ENCODE results near the gene DCAF6. TPM values are rescaled to one million over a fixed set of nuclear protein-coding genes. Genes with fewer than 3 reads are reported as not detected.

The DCAF6 gene
- total and polyA plus RNA-seq, 3 donors from 2014 or later, result 160 to 199 (median 173) TPM

- DNase-seq, result no peak
- Histone ChIP-seq H3K4me1 (peaks cover 49% of the 10 kb centered on the region), H3K27me3 (no peaks in the 10 kb centered on the region), H3K4me3 (no peak overlapping the region), H3K9me3 (no peaks in the 10 kb centered on the region), H3K36me3 (ENCODE audit: low read depth, missing control alignments) (no peaks in the 10 kb centered on the region), H3K27ac (no peak overlapping the region)
- 94 to 97% methylated on average over 14 of the region's 14 CpGs for WGBS, 2 donors
- TF ChIP-seq POLR2A (IDR thresholded peaks at IDR 0.05), result no peak
- TF ChIP-seq CTCF (IDR thresholded peaks at IDR 0.05), result no peak
- intact Hi-C loops (cut with DNase I; ENCODE audit: low total_unique reads), result loop anchor here (10.0 kb wide), 1 partner anchor 46 kb away; the partner anchor contains the start of gene GPR161
These were observed 152.2 kb downstream of the DCAF6 start for GRCh38 chr1:168088511-168089325.

GRCh38 chr1:168089326-168089978 lies 153.0 kb downstream of the DCAF6 start:
- intact Hi-C loops (cut with DNase I; ENCODE audit: low total_unique reads), result loop anchor here (10.0 kb wide), 1 partner anchor 45 kb away; the partner anchor contains the start of gene GPR161
- Histone ChIP-seq H3K36me3 (ENCODE audit: low read depth, missing control alignments) (no peaks in the 10 kb centered on the region), H3K27ac (no peak overlapping the region), H3K4me1 (peaks cover 42% of the 10 kb centered on the region), H3K27me3 (no peaks in the 10 kb centered on the region), H3K4me3 (no peak overlapping the region), H3K9me3 (no peaks in the 10 kb centered on the region)
- no peak for DNase-seq
- no peak for TF ChIP-seq CTCF (IDR thresholded peaks at IDR 0.05)
- TF ChIP-seq POLR2A (IDR thresholded peaks at IDR 0.05), result no peak
- 75 to 78% methylated on average over 7 to 13 of the region's 13 CpGs for WGBS, 2 donors

- TF ChIP-seq CTCF (IDR thresholded peaks at IDR 0.05), result no peak
- no peaks in the 10 kb centered on the region for H3K9me3 ChIP-seq
- intact Hi-C loops (cut with DNase I; ENCODE audit: low total_unique reads), result loop anchor here (10.0 kb wide), 1 partner anchor 45 kb away; the partner anchor contains the start of gene GPR161
- WGBS, 2 donors, result 98% methylated on average over 2 of the region's 2 CpGs
- DNase-seq, result no peak
- no peaks in the 10 kb centered on the region for H3K36me3 ChIP-seq (ENCODE audit: low read depth, missing control alignments)
- H3K27me3 ChIP-seq, result no peaks in the 10 kb centered on the region
- peaks cover 37% of the 10 kb centered on the region for H3K4me1 ChIP-seq
- no peak overlapping the region for H3K27ac ChIP-seq
- no peak overlapping the region for H3K4me3 ChIP-seq
These were observed 153.5 kb downstream of the DCAF6 start for GRCh38 chr1:168089979-168090337.

GRCh38 chr1:168090395-168090794 lies 153.9 kb downstream of the DCAF6 start:
- no peaks in the 10 kb centered on the region for H3K27me3 ChIP-seq
- no peaks in the 10 kb centered on the region for H3K9me3 ChIP-seq
- no peak overlapping the region for H3K4me3 ChIP-seq
- 90 to 98% methylated on average over 14 of the region's 14 CpGs for WGBS, 2 donors
- H3K27ac ChIP-seq, result no peak overlapping the region
- no peak for DNase-seq
- intact Hi-C loops (cut with DNase I; ENCODE audit: low total_unique reads), result no loop called here
- no peaks in the 10 kb centered on the region for H3K36me3 ChIP-seq (ENCODE audit: low read depth, missing control alignments)
- peaks cover 35% of the 10 kb centered on the region for H3K4me1 ChIP-seq
- TF ChIP-seq CTCF (IDR thresholded peaks at IDR 0.05) (no peak), POLR2A (IDR thresholded peaks at IDR 0.05) (no peak)
